Measurements from ENCODE around the gene KSR1. TPM values are rescaled to one million over a fixed set of nuclear protein-coding genes. Genes with fewer than 3 reads are reported as not detected.

The KSR1 gene
- total RNA-seq, 1 experiment from 2014 or later, result 41.7 TPM

DNA sequence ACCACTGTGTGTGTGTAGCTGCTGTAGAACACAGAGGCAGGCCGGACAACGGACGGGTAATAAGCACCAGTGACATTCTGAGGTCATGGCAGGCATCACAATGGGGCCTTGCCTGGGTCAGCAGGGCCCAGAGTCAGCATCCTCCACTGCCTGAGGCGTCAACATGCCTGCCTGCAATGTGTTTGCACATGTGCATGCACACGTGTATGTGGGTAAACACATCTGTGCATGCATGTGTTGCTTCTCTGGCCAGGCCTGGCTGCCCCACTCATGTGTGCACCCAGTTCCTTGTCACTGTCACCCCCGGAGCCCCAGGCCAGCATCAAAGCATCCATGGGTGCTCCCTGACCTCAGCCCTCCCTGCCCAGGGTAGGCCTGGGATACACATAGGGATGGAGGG, 218.1 kb downstream of the KSR1 start:
- intact Hi-C loops (cut with micrococcal nuclease; ENCODE audit: unreplicated experiment), result loop anchor here (5.0 kb wide), 1 partner anchor 48 kb away; no protein-coding TSS in a partner anchor
- no peaks in the 10 kb centered on the region for H3K9me3 ChIP-seq (ENCODE audit: low read depth, low read length, poor library complexity, severe bottlenecking)
- DNase-seq (ENCODE audit: low spot score), result no peak
- BruUV-seq (replicated peaks), result no TSS peak
- ChIA-PET CTCF (no interaction called here), POLR2A (ENCODE audit: low non-redundant PET) (no interaction called here)
- H3K27me3 ChIP-seq (replicated peaks; ENCODE audit: insufficient read depth, low read depth, low read length, poor library complexity), result peaks cover 15% of the 10 kb centered on the region
- no peak overlapping the region for H3K27ac ChIP-seq (ENCODE audit: low read depth, low read length, poor library complexity, severe bottlenecking)
- H3K4me3 ChIP-seq (ENCODE audit: low read depth, low read length, poor library complexity, severe bottlenecking), result no peak overlapping the region
- TF ChIP-seq, protein P1, sequence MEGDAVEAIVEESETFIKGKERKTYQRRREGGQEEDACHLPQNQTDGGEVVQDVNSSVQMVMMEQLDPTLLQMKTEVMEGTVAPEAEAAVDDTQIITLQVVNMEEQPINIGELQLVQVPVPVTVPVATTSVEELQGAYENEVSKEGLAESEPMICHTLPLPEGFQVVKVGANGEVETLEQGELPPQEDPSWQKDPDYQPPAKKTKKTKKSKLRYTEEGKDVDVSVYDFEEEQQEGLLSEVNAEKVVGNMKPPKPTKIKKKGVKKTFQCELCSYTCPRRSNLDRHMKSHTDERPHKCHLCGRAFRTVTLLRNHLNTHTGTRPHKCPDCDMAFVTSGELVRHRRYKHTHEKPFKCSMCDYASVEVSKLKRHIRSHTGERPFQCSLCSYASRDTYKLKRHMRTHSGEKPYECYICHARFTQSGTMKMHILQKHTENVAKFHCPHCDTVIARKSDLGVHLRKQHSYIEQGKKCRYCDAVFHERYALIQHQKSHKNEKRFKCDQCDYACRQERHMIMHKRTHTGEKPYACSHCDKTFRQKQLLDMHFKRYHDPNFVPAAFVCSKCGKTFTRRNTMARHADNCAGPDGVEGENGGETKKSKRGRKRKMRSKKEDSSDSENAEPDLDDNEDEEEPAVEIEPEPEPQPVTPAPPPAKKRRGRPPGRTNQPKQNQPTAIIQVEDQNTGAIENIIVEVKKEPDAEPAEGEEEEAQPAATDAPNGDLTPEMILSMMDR (conservative IDR thresholded peaks at IDR 0.05; ENCODE audit: low read depth, low read length), result no peak
- no peak for TF ChIP-seq EZH2 (IDR thresholded peaks at IDR 0.05; ENCODE audit: borderline replicate concordance, low read depth, low read length, poor library complexity, severe bottlenecking)
- no peaks in the 10 kb centered on the region for H3K4me1 ChIP-seq (ENCODE audit: insufficient read depth, low read length, poor library complexity, severe bottlenecking)
- no peaks in the 10 kb centered on the region for H3K36me3 ChIP-seq (ENCODE audit: insufficient read depth, low read length, poor library complexity, severe bottlenecking)

Other genes starting within 250 kb of the KSR1 start
- gene WSB1, start 162.3 kb upstream of the KSR1 start, total RNA-seq (2021), result 114 and 120 TPM in 2 replicates
- gene LGALS9, start 174.7 kb downstream of the KSR1 start, total RNA-seq (2021), result 2.4 and 3.7 TPM in 2 replicates